HG03095 (cell line): ENCODE data around the gene MIDN.
A peak's percentile ranks its signal among the peaks of the same experiment; 100 is the strongest.

Source experiments
- ATAC-seq: cut with Tn5 transposase; IDR thresholded peaks from one replicate; pipeline ENCODE4 v1.9.1; 2021; ENCODE audit warnings: moderate library complexity; ENCODE audit not compliant: unreplicated experiment

The MIDN gene

DNA sequence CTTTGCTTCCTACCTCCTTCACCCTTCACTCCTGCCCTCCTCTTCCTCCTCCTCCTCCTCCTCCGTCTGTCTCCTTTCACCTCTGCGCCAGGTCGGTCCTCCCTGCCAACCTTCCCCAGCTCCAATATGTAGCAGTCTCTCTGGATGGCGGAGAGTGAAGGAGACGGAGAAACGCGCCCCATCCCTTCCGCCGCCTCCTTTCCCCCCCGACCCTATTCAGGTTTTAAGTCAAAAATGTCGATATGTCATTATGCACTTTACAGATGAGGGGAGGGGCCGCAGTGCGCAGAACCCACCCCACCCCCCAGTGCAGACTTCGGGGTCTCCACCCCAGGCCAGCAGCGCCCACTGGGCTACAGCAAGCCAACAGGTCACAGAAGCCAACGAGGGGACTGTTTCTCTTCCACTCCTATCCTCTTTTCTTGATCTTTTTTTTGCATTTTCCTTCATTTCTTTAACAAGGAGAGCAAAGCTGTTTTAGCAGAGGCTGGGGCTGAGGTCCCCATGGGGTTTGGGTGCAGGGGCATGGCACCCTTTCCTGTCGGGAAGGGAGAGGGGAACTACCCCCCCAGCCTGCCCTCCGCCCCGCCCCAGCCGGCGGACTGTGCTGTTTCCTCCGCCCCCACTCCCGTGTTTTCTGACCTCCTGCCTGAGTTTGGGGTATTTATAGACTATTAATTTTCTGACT, 9.2 kb downstream of the MIDN start:
- no peak for ATAC-seq

DNA sequence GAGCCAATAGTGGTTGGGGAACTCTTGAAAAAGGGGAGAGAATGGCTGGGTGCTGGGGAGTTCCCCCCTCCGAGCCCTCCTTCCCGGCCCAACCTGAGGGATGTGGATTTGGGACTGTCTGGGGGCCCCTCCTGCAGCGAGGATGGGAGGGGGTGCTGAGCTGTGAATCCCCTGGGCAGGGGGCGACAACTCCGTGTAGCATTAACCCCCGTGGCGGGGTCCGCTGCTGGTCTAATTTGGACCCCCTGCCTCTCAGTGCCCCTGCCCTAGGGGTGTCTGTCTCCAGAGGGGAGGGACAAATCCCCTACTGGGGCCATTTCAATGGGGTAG, 9.7 kb downstream of the MIDN start:
- ATAC-seq: no peak

DNA sequence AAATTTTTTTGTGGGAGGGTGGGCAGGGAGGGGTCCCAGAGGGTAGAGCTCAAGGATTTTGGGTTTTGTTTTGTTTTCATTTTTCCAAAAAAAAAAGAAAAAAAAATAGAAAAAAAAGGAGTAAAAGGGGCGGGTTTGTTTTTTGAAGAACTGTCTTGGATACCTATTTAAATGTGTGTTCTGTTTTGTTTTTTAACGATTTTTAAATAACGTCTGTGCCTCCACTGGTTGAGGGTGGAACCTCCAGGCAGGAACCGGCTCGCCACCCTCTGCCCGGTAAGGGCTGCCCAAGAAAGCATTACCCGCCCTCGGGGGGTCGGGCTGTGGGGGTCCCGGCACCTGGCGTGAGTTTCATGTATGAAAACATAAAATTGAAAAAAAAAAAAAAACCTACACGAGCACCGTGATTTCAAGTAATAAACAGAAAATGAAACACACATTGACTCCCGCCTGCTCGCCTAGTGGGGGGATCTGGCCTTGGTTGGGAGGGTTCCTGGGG, 10.4 kb downstream of the MIDN start:
- ATAC-seq: no peak

DNA sequence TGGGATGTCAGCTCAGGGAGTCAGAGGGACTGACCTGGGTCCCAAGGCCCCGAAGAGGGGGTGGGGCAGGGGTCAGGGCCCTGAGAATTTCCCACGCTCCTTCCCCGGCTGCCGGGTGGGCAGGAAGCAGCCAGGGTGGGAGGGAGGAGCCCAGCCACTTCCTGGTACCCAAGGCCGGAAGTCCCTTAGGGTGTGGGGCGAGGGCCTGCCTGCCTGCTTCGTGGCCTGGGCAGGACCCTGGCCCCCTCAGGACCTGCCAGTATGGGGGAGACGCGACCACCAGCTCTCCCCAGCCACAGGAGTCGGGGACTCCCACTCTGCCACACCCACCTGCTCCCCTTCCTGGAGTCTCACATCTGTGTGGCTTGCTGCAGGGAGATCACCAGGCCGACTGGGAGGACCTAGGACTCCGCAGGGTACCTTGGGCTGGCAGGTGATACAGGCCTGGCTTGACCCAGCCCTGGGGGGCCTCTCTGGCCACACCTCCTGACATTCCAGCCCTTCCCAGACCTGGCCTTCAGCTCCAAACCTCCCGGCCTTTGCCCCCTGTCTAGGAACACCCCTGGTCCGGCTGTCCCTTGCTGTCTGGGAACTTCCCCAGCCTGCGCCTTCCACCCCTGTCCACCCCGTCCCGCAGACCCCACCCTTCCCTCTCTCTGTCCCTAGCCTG, 11.0 kb downstream of the MIDN start:
- no peak for ATAC-seq

DNA sequence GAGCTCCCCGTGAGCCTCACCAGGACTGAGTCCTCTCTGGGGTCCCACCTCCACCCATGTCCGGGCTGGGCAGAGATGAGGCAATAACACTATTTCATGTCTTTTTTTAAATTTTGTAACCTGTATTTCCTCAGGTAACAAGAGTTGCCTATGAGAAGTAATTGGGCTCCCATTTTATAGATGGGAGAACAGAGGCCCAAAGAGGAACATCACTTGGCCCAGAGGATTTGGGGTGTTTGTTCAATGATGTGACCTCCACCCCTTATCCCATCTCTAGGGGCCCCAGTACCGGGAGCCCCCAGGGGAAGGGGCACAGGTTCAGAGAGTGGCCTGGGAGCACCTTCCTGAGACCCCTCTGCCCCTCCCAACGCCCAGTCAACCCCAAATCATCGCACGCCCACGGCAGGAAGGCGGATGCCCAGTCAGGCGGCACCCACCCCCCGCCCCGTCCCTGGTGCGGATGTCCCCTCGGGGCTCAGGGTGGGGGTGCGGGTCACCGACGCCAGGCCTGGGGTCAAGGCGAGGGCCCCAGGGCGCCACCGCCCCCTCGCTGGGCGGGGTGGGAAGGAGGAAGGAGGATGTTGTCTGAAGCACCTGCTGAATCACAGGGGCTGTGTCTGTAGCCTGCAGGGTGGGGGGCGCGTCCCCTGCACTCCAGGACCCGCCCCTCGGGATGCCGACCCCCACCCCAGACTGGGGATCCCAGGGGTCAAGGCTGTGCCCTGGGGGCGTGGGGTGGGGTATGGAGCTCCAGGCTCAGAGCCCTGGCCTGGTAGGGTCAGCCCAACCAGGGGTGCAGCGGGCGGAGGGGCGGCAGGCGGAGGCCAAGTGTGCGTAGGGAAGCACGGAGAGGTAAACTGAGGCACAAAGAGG, 11.7 kb downstream of the MIDN start:
- peak; percentile 2 for ATAC-seq

DNA sequence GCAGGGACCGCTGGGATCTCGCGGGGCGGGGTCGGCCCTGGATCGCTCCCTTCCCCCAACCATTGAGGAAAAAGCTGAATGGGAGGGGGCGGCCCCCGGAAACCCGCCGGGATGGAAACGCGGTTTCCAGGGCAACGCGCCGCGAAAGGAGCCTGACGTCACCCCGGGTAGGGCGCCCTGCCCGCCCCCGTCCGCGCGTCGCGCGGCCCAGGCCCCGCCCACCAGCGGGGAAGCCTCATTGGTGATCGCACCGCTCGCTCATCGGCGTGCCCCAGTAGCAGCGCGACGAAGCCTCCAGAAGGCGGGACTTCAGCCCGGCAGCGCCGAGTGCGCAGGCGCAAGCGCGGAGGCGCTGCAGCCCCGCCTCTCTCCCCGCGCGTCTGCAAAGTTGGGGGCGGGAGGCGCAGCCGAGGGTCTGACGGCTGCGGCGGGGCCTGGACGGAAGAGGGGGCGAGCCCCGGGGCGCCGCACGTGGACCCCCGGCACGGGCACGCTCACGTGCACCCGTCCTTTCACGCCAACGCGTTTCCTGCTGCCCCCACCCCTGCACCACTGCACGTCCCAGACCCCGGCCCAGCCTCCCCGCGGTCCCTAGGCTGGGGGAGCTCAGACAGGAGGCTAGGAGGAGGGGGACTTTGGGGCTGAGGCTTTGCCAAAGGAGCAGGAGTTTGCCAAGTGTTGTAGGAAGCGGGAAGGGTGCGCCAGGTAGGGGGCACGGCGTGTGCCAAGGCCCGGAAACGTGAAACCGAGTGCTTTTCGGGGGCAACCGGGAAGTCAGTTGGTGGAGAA, 12.6 kb downstream of the MIDN start:
- ATAC-seq: peak; percentile 45

DNA sequence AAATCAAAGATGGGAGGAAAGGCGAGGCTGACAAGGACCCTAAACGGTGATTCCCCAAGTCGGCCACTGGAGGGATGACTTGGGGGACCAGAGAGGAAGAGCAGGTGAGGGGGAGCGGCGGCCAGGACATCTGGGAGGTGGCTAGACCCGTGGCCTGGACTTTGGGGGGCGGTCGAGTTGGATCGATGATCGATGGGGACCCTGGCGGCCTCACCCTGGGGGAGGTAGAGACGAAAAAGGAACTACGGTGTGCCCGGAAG, 13.1 kb downstream of the MIDN start:
- ATAC-seq: no peak

DNA sequence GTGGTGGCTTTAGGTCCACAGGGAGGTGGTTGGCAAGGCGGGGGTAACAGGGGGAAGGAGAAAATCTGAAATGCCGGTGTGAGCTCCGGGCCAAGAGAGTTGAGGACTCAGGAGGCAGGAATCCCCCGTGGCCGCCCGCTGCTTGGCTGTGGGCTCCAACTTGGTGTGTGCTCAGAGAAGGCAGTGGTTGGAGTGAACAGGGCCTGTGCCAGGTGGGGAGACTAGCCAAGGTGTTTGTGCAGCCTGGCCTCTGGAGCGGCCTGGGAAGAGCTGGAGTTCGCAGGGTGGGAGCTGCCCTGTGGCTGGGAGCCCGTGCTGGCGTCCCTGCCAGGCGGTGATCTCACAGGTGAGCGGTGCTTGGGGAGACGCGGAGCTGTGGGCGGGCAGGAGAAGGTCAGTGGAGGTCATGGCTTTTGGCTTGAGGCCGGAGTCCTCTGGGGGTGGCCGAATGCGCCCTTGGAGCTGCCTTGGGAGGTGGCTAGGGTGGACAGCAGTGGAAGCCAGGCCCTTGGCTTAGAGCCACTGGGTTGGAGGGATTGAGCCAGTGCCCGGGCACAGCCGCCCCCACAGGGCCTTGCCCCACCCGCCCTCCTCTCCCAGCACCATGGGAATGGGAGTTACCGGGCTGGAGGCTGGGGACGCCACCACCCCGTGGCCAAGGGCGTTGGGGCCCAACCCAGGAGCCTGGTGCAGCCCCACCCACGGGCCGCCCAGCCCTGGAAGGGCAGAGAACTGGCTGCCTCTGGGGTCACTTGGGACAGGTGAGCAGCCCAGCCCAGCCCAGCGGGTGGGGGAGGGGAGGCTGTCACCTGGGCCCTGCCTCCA, 13.6 kb downstream of the MIDN start:
- ATAC-seq: no peak

DNA sequence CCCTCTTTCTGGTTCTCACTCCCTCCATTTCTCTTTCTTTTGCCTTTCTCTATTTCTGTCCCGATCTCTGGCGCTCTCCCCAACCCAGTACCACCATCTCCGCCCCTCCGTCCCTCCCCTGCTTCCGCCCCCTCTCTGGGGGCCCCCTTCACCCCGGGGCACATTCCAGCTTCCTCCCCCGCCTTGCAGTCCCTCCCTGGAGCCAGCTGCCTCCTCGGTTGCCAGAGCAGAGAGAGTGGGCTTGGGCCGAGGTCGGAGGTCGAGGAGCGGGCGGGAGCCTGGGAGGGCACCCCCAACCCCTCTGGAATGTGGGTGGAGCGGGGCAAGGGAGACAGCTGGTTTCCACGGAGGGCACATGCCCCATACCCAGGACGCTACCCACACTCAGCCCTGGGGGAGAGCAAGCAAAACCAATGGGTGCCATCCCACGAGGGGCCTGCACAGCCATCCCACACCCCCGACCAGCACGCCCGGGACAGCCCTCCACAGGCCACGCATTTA, 14.3 kb downstream of the MIDN start:
- ATAC-seq: no peak

DNA sequence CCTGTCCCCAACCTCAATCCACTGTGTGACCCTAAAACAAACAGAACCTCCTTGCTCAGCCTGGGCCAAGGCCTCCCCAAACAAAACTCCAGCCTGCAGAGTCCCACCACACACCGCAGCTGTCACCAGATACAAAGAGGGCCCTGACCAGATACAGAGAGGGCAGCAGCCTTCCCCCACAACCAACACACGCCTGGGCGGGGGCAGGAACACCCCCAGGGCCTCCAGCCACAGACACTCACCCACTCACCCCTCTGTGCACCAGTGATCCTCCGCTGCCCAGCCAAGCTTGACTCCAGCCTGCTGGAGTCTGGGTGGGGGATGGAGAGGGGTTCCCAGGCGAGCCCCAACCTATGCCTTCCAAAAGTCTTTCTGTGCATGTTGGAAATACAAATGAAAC, 14.8 kb downstream of the MIDN start:
- ATAC-seq: no peak

DNA sequence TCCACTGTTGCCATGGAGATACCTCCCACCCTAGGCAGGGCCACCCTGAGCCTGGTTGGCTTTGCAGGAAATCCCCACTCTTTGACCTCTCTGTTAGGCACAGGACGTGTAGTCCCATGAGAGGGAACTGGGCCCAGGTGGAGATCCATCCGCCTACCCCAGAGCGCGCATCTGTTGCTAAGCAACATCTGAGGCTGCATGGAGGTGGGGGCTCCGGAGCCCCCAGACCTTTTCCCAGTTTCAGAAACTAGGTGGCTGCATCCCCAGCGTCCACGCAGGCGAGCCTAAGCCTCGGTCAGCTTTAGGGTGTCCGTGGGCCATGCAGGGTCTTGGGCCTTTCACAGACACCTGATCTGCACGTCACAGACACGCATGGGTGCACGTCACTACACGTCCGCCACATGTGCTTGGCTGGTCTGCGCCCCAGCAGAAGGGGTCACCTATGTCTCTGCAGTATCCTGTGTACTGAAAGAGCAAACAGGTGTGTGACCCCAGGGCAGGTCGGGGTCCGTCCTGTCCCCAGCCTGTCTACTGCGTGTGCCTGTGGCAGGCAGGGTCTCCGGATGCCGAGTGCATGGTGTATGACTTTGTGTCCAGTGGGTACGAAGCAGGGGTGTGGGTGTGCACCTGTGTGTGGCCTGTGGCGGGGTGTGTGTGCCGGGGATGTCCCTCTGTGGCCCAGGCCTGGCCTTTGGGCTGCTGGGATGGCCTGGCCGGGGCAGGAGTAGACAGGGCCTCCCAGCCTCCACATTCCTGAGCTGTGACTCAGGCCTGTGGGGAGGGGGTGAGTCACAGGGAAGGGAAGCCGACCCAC, 16.6 kb downstream of the MIDN start:
- no peak for ATAC-seq

DNA sequence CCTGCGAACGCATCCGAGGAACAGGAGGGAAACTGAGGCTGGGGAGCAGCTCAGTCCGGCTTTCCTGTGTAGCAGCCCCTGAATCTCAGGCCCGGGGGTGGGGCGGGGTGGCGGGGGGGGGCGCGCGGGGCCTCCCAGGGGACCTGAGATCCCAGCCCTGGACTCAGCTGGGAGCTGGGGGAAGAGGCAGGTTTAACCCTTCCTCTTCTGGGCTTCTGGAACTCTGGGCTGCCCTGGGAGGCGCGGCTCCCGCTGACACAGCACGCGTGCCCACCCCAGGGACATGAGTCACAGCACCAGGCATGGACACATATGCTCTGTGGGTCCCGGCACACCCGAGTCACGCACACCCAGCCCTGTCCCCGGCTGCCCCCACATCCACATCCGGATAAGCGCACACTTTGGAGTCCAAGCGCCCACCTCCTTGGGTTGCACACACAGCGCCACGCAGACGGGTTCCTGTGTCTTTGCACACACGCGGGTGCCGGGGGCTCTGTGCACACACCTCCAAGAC, 17.3 kb downstream of the MIDN start:
- no peak for ATAC-seq

DNA sequence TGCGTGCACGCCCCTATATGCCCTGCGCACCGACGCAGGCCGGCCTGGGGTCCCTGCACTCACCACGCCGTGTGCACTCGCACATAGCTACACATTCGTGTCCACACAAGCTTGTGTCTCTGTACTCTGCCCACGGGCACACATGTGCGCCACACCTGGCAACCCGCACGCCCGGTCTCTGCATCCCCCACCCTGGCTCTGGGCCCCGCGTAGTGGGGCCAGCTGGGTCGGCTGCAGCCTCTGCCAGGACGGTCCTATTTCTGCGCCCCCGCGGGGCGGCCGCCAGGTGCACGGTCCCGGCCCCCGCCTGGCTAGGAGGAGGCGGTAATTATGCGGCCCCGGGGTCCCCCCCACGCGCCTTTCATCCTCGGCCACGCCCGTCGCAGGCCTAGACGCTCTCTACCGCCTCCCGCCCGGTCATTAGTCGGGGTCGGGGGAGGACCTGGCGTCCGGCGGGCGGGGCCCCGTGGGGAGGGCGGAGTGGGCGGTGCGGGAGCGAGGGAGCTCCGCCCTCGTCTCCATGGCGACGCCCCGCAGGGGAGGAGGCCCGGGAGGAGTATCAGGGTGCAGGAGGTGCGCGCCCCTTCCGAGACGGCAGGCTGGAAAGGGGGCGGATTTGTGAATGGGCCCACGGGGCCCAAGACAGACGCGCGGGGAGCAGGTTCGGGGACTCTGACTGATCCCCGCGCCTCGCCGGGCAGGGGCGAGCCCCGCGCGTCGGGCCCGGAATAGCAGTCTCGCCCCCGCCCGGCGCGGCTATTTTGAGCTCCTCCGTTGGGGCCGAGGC, 17.9 kb downstream of the MIDN start:
- peak; percentile 25 for ATAC-seq

DNA sequence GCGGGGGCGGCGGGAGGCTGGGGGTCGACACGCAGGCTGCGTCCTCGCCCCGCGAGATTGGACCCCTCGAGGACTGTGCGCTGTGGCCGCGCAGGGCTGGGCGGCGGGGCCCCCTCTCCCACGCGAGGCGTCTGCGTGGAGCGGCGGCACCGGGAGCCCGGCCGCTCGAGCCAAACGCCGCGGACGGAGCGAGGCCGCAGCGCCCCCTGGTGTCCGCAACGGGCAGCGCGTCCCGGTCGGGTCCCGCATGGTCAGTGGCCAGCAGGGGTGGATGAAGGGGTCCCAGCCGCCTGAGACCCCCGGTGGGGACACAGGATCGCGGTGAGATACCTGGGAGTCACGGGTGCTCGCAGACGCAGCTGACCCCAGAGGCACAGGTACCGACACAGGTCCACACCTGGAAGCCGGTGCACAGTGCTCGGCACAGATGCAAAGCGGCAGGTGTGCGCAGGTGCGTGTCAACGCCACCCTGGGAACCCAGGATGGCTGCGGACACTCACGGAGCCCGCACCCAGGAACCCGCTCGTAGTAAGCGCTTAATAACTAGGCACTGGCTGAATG, 18.6 kb downstream of the MIDN start:
- peak; percentile 4 for ATAC-seq

DNA sequence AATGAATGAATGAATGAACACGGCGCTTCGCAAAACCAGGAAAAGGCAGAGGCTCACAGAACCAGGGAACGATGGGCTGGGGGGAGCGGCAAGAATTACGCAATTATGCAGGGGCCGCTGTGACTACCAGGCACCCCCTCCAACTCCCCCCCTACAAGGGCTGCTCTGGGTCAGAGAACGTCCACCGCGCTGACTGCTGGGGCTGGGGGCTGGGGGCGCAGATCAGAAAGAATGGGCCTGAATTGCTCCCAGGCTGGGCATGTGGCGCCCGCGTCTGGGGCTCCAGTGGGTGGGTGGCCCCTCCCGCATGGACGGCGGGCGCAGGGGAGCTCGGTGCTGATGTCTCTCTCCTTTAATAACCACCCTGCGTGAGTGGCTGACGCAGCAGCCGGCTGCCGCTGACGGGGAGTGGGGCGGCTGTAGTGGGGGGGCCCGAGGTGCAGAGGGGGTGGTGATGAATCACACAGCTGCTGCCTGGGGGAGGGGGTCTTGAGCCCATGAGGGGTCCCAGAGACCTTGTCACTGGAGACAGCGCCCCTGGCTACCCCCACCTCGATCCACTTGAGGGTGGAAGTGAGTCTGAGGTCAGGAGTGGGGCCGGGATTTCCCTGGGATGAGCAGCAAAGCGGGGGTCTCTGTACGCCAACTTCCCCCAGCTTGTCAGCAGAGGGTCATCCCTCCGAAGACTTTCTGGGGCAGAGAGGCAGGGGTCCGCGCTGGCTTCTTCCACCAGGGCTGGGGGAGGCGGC, 19.3 kb downstream of the MIDN start:
- ATAC-seq: no peak

DNA sequence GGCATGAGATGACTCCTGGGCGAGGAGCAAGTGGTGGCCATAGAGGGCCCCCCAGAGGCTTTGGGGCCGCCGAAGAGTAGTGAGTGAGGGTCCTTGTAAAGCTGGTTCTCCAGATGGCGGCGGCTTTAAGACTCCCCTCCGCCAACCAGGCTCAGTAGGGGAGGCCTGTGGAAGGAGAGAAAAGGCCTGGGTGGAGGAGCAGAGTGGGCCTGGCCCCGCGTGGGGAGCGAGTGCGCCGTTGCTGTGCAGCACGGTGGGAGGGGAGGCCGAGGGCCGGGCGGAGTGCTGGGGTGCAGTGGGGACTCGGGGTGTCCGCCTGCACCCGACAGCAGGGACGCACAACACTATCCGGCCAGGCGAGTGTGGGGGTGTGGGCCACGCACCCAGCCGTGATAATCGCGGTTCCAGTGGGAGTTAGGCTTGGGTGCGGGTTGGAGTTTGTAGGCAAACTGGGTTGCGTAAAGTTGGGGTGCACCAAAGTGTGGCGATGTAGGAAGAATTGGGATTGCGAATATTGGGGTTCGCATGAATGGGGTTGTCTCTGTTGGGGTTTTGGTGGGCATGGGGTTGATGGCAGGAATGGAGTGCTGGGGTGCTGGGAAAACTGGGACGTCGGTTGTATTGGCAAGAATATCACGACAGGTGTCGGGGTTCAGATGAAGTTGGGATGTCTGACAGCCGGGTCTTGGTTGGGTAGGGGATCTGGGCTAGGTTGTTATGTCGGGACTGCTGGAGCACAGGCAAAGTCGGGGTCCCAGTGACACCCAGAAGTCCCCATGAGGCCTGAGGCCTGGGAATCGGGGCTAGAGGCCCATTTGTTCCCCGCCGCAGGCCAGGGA, 20.1 kb downstream of the MIDN start:
- ATAC-seq: no peak
